Fibroblast of pulmonary artery (primary cell): ENCODE measurements around the gene MAD2L1BP.

Source experiments
- DNase-seq: peaks from one replicate; pipeline ENCODE4 v3.0.0-alpha.2; 2010; ENCODE audit warnings: low read depth
- H3K4me3 ChIP-seq: replicated peaks from 2 replicates; pipeline ENCODE4 v1.5.1; 2011; ENCODE audit warnings: low read depth, mild to moderate bottlenecking, control low read depth, low read length, moderate library complexity
- CTCF ChIP-seq: IDR thresholded peaks from 2 replicates; pipeline ENCODE4 v1.5.1; 2011; ENCODE audit warnings: mild to moderate bottlenecking, control low read depth, low read length, inconsistent platforms; ENCODE audit errors: missing control alignments

MAD2L1BP gene

GRCh38 chr6:43671011-43671800, 35.6 kb downstream of the MAD2L1BP start:
- no peak for TF ChIP-seq CTCF
- DNase-seq, result no peak
- H3K4me3 ChIP-seq, result no peak overlapping the region

DNA sequence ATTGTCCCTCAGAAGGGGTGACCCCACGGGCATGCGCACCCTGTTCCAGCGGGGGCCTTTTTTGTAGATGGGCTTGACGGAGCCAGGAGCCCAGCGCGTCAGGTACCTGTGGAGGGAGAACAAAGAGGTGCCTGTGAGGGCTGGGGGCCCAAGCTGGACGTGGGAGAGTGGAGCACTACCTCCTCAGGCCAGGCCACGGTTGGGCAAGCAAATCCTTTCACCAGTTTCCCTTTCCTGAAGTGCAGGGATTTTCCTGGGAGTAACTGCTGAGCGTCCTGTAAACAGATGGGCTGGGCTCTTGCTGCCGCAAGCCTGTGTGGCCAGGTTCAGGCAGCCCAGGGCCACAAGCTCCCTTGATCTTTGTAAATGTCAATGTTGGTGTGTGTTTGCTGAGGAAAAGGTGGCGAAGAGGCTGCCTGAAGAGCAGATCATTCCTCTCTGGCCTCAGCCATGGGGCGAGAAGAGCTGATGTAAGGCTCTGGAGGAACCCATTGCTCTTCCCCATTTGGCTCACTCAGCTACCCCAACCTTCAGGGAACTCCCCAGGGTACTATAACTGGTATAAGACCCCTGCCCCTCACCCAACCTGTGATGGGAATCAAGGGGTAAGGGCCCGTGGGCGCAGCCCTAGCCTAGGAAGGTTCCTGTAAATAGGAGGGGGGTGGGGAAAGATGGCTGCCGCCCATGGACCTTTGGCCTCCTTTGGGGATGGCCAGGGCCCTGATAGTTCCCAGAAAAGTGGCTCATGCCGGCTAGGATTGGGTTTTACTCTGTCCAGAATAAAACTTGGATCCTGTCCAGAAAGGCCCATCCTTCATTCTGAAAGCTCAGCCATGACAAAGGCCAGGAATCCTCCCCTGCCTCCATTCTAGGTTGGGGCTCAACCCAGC, 36.4 kb downstream of the MAD2L1BP start:
- H3K4me3 ChIP-seq, result no peak overlapping the region
- no peak for DNase-seq
- TF ChIP-seq CTCF, result no peak

- no peak for TF ChIP-seq CTCF
Measured at GRCh38 chr6:43673444-43674084, 37.9 kb downstream of the MAD2L1BP start.

GRCh38 chr6:43674291-43674690, 38.7 kb downstream of the MAD2L1BP start:
- DNase-seq, result no peak
- TF ChIP-seq CTCF, result no peak

More at GRCh38 chr6:43673444-43674084, 37.9 kb downstream of the MAD2L1BP start:
- DNase-seq, result no peak
- H3K4me3 ChIP-seq, result no peak overlapping the region

DNA sequence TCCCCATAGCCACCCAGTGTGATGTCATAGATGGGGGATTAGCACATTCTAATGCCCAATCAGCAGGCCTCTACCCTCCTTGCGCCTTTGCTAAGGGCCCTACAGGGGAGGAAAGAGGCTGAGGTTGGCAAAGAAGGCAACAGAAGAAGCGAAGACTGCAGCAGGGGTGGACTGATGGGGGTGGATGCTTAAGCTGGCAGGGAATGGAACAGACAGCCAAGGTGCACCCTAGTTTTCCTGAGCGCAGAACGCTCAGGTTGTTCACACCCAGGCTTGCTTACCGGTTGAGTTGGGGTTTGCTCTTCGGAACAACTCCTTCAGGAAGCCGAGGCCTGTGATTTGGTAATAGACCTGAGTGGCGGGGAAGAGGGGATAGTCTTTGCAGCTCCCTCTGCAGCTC, 39.3 kb downstream of the MAD2L1BP start:
- no peak for TF ChIP-seq CTCF
- H3K4me3 ChIP-seq, result no peak overlapping the region
- DNase-seq, result no peak

More at GRCh38 chr6:43674291-43674690, 38.7 kb downstream of the MAD2L1BP start:
- H3K4me3 ChIP-seq, result no peak overlapping the region

DNA sequence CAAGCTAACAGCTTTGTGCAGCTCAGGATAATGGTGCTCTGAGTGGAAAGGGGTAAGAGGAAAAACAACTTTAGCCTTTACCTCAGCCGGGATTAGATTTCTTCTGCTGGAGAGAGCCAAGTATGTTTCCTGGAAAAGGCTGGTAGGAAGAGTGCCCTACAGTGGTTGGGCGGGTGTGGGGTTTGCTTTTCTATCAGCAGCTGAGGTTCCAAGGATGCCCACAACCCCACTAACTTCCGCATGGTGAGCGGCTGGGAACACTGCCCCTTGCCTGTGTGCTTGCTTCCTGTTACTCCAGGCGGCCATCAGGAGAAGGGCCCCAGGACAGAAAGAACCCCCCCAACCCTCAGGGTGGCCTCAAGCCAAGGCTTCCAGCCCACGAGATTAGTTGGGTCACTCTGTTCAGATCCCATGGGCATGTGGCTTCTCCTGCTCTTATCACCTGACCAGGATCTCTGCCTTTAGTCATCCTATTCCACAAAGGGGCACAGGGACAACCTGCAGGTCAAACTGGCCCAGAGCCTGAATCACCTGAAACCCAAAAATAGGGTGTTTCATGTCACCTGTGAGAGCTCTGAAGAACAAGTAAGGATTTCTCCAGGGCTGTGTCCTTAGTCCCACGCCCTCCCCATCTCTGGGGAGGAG, 41.4 kb downstream of the MAD2L1BP start:
- no peak overlapping the region for H3K4me3 ChIP-seq
- TF ChIP-seq CTCF, result no peak
- DNase-seq, result no peak
